ENCODE data around the gene NRCAM.

The NRCAM gene

DNA sequence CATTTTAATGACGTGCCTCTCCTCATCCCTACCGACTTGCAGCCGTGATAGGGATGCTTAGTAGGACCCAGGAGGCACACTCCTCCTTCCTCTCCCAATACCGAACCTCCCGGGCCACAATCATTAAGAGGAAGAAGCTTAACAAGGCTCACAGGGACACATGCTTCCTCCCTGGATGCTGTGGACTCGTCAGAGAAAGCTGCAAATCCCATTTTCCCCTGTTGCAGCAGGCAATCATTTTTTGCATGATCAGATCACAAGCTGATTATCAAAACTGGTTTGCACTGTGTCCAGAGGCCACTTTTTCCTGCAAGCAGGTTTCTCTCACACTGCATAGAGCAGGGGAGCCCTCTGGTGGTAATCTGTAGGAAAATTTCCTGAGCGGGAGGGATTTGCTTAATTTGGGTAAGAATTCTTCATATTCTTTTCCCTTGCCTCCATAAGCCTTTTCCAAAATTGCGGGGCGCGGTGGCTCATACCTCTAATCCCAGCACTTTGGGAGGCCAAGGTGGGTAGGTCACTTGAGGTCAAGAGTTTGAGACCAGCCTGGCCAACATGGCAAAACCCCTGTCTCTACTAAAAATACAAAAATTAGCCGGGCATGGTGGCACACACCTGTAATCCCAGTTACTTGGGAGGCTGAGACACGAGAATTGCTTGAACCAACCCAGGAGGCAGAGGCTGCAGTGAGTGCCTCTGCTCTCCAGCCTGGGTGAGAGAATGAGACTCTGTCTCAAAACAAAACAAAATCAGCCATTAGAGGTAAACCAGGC is 310.0 kb downstream of the NRCAM start:
- Histone ChIP-seq H3K36me3 (ENCODE audit: insufficient read depth, low read length) (no peaks in the 10 kb centered on the region), H3K9ac (ENCODE audit: low read depth, low read length) (peak overlapping the region; percentile 47; the same call in 1 of the 2 replicates), H3K9me3 (ENCODE audit: control insufficient read depth, insufficient read depth, low read length) (no peaks in the 10 kb centered on the region), H3K4me1 (ENCODE audit: insufficient read depth, low read length) (no peaks in the 10 kb centered on the region)

GRCh38 chr7:108145401-108145800 is 310.8 kb downstream of the NRCAM start:
- H3K9me3 ChIP-seq (ENCODE audit: control insufficient read depth, insufficient read depth, low read length), result no peaks in the 10 kb centered on the region
- no peaks in the 10 kb centered on the region for H3K36me3 ChIP-seq (ENCODE audit: insufficient read depth, low read length)
- H3K9ac ChIP-seq (ENCODE audit: low read depth, low read length), result peak overlapping the region; percentile 17; the same call in 1 of the 2 replicates
- H3K4me1 ChIP-seq (ENCODE audit: insufficient read depth, low read length), result no peaks in the 10 kb centered on the region

DNA sequence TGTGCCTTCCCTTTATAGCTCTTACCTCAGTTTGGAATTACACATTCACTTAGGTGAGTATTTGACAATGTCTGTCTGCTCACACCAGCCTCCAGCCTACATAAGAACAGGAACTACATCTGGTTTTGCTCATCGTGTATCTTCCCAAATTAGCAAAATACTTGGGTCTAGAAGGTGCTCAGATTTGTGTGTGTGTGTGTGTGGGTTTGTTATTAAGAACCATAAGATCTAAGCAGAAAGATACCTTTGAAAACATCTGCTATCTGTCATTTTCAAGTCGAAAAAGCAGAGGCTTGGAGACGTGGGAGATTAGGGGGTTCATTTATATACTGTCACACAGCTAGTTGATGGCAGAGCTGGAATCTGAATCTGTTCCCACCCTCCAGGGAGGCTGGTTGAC is 311.3 kb downstream of the NRCAM start:
- Histone ChIP-seq H3K36me3 (ENCODE audit: insufficient read depth, low read length) (no peaks in the 10 kb centered on the region), H3K9me3 (ENCODE audit: control insufficient read depth, insufficient read depth, low read length) (no peaks in the 10 kb centered on the region)

GRCh38 chr7:108143658-108144420 is 312.4 kb downstream of the NRCAM start:
- no peaks in the 10 kb centered on the region for H3K36me3 ChIP-seq (ENCODE audit: insufficient read depth, low read length)
- H3K9me3 ChIP-seq (ENCODE audit: control insufficient read depth, insufficient read depth, low read length), result no peaks in the 10 kb centered on the region
- H3K9ac ChIP-seq (ENCODE audit: low read depth, low read length), result no peak overlapping the region
- no peaks in the 10 kb centered on the region for H3K4me1 ChIP-seq (ENCODE audit: insufficient read depth, low read length)

More for the DNA sequence above, 311.3 kb downstream of the NRCAM start:
- Histone ChIP-seq H3K4me1 (ENCODE audit: insufficient read depth, low read length) (no peaks in the 10 kb centered on the region), H3K9ac (ENCODE audit: low read depth, low read length) (no peak overlapping the region)

DNA sequence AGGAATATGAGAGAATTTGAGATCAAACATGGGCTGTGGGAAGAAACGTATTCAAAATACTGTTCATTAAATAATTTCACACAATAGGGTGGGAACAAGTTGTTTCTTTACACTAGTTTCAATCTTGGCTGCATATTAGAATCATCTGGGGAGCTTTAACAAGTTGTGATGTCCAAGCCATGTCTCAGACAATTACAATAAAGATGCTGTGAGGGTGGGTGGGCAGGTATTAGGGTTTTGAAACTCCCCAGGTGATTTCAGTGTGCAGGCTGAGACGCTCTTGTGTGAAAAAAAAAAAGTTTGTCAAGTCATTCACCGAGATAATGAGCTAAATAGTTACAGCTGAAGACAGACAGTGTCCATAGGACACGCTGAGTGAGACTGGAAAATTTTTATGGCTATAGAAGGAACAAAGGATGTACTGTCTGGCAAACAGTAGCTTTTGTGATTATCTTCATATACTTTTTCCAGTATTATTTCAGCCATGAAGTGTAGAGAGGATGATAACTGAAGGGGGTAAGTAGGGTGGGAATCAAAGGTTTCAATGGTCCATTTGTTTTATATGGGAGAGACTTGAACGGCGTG is 313.5 kb downstream of the NRCAM start:
- Histone ChIP-seq H3K4me1 (ENCODE audit: insufficient read depth, low read length) (no peaks in the 10 kb centered on the region), H3K36me3 (ENCODE audit: insufficient read depth, low read length) (no peaks in the 10 kb centered on the region), H3K9me3 (ENCODE audit: control insufficient read depth, insufficient read depth, low read length) (no peaks in the 10 kb centered on the region), H3K9ac (ENCODE audit: low read depth, low read length) (no peak overlapping the region)

- no peaks in the 10 kb centered on the region for H3K9me3 ChIP-seq (ENCODE audit: control insufficient read depth, insufficient read depth, low read length)
- no peaks in the 10 kb centered on the region for H3K4me1 ChIP-seq (ENCODE audit: insufficient read depth, low read length)
- H3K9ac ChIP-seq (ENCODE audit: low read depth, low read length), result no peak overlapping the region
- no peaks in the 10 kb centered on the region for H3K36me3 ChIP-seq (ENCODE audit: insufficient read depth, low read length)
Observed at GRCh38 chr7:108142180-108142579, 314.1 kb downstream of the NRCAM start.

- Histone ChIP-seq H3K9ac (ENCODE audit: low read depth, low read length) (no peak overlapping the region), H3K4me1 (ENCODE audit: insufficient read depth, low read length) (no peaks in the 10 kb centered on the region), H3K9me3 (ENCODE audit: control insufficient read depth, insufficient read depth, low read length) (no peaks in the 10 kb centered on the region), H3K36me3 (ENCODE audit: insufficient read depth, low read length) (no peaks in the 10 kb centered on the region)
Observed at GRCh38 chr7:108140671-108141070, 315.6 kb downstream of the NRCAM start.

- no peaks in the 10 kb centered on the region for H3K36me3 ChIP-seq (ENCODE audit: insufficient read depth, low read length)
- H3K9me3 ChIP-seq (ENCODE audit: control insufficient read depth, insufficient read depth, low read length), result no peaks in the 10 kb centered on the region
- H3K9ac ChIP-seq (ENCODE audit: low read depth, low read length), result no peak overlapping the region
- H3K4me1 ChIP-seq (ENCODE audit: insufficient read depth, low read length), result no peaks in the 10 kb centered on the region
Observed at GRCh38 chr7:108138911-108139310, 317.3 kb downstream of the NRCAM start.

GRCh38 chr7:108137993-108138392 is 318.2 kb downstream of the NRCAM start:
- Histone ChIP-seq H3K9me3 (ENCODE audit: control insufficient read depth, insufficient read depth, low read length) (no peaks in the 10 kb centered on the region), H3K4me1 (ENCODE audit: insufficient read depth, low read length) (peaks cover under 1% of the 10 kb centered on the region; the same call in 1 of the 2 replicates), H3K9ac (ENCODE audit: low read depth, low read length) (no peak overlapping the region), H3K36me3 (ENCODE audit: insufficient read depth, low read length) (no peaks in the 10 kb centered on the region)

DNA sequence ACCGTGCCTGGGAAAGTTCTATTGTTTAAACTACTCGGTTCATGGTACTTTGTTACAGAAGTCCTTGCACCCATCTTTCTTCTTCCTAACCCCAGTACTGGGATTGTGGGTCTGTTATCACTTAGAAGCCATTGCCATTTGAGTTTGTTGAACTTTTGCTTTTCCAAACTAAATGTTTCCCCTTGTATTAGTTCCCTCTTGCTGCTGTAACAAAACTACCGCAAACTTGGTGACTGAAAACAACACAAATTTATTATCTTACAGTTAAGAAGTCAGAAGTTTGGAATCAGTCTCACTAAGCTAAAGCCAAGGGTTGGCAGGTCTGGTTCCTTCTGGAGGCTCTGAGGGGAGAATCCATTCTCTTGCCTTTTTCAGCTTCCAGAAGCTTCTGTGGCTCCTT is 319.2 kb downstream of the NRCAM start:
- Histone ChIP-seq H3K9ac (ENCODE audit: low read depth, low read length) (no peak overlapping the region), H3K4me1 (ENCODE audit: insufficient read depth, low read length) (peaks cover 3% of the 10 kb centered on the region; the same call in 1 of the 2 replicates), H3K9me3 (ENCODE audit: control insufficient read depth, insufficient read depth, low read length) (no peaks in the 10 kb centered on the region), H3K36me3 (ENCODE audit: insufficient read depth, low read length) (no peaks in the 10 kb centered on the region)

GRCh38 chr7:108136191-108136688 is 320.0 kb downstream of the NRCAM start:
- H3K9me3 ChIP-seq (ENCODE audit: control insufficient read depth, insufficient read depth, low read length), result no peaks in the 10 kb centered on the region
- H3K4me1 ChIP-seq (ENCODE audit: insufficient read depth, low read length), result peaks cover 3% of the 10 kb centered on the region; the same call in 1 of the 2 replicates
- no peak overlapping the region for H3K9ac ChIP-seq (ENCODE audit: low read depth, low read length)
- no peaks in the 10 kb centered on the region for H3K36me3 ChIP-seq (ENCODE audit: insufficient read depth, low read length)

DNA sequence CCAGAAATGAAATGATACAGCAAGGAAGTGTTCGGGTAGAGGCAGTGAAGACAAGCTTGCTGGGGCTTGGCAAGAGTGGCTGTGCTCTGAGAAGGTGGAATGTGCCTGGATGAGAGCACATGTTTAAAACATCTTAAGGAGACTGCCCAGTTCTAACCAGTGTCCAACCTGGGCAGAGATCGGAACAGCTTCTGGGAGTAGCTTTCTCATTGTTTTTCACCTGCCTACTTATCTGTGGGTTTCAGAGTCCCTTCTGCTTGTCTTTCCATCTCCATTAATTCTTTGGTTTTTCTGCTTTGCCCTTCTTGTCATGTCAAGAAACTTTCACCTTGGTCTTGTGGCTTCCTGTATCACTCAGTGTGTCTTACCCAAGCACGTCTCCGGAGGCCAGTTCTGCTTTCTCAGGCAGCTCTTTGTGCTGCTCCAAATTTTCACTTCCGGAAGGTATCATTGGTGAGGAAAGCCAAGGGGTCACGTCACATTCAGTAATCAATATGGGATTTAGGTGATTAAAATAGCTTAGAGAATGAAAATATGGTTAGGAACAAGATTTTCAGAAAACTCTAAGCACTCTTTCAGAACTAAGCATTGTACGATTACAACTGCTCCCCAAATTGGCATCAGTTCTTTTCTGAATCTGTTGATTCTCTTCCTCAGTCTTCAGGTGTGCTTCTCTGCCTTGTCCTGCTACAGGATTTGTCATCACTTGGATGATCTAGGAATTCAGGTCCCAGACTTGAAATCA is 320.6 kb downstream of the NRCAM start:
- peaks cover 3% of the 10 kb centered on the region; the same call in 1 of the 2 replicates for H3K4me1 ChIP-seq (ENCODE audit: insufficient read depth, low read length)
- H3K36me3 ChIP-seq (ENCODE audit: insufficient read depth, low read length), result no peaks in the 10 kb centered on the region
- H3K9ac ChIP-seq (ENCODE audit: low read depth, low read length), result no peak overlapping the region
- H3K9me3 ChIP-seq (ENCODE audit: control insufficient read depth, insufficient read depth, low read length), result no peaks in the 10 kb centered on the region

- Histone ChIP-seq H3K4me1 (ENCODE audit: insufficient read depth, low read length) (peaks cover 3% of the 10 kb centered on the region; the same call in 1 of the 2 replicates), H3K9me3 (ENCODE audit: control insufficient read depth, insufficient read depth, low read length) (no peaks in the 10 kb centered on the region), H3K36me3 (ENCODE audit: insufficient read depth, low read length) (no peaks in the 10 kb centered on the region), H3K9ac (ENCODE audit: low read depth, low read length) (no peak overlapping the region)
Observed at GRCh38 chr7:108134486-108134885, 321.8 kb downstream of the NRCAM start.

Data from ES-I3 (cell line).